Loucy (cell line): ENCODE results near the gene SOD2.

Experiments
- H2AFZ ChIP-seq: fragments of 200-600 bp; sonication (generic); 2 replicates; pipeline ENCODE4 v1.6.0; 2016; ENCODE audit warnings: antibody characterized with exemption, mild to moderate bottlenecking, low read length, moderate library complexity
- H3F3A ChIP-seq: fragments of 200-600 bp; 2 replicates; pipeline ENCODE4 v1.6.0; 2016; ENCODE audit warnings: antibody characterized with exemption, low read depth, mild to moderate bottlenecking
- H3K27me3 ChIP-seq: fragments of 200-600 bp; sonication (generic); 2 replicates; pipeline ENCODE4 v1.6.1; 2014; ENCODE audit warnings: low read length, mild to moderate bottlenecking; ENCODE audit not compliant: insufficient read depth, poor library complexity, severe bottlenecking
- H3K36me3 ChIP-seq: fragments of 200-600 bp; sonication (generic); 2 replicates; pipeline ENCODE4 v1.6.1; 2016; ENCODE audit warnings: low read length; ENCODE audit not compliant: insufficient read depth
- H3K4me1 ChIP-seq: fragments of 200-600 bp; sonication (generic); 2 replicates; pipeline ENCODE4 v1.5.1; 2014; ENCODE audit warnings: low read length, mild to moderate bottlenecking; ENCODE audit not compliant: insufficient read depth, poor library complexity, severe bottlenecking
- H3K4me2 ChIP-seq: fragments of 200-600 bp; sonication (generic); 2 replicates; pipeline ENCODE4 v1.6.0; 2014; ENCODE audit warnings: antibody characterized with exemption, low read length, low read depth, mild to moderate bottlenecking; ENCODE audit not compliant: poor library complexity, severe bottlenecking
- H3K4me3 ChIP-seq: fragments of 200-600 bp; sonication (generic); 2 replicates; pipeline ENCODE4 v1.5.1; 2014; ENCODE audit warnings: low read length, mild to moderate bottlenecking, mixed read lengths; ENCODE audit not compliant: poor library complexity, severe bottlenecking
- H3K79me2 ChIP-seq: fragments of 200-600 bp; sonication (generic); 2 replicates; pipeline ENCODE4 v1.6.1; 2014; ENCODE audit warnings: low read length; ENCODE audit not compliant: insufficient read depth
- H3K9ac ChIP-seq: fragments of 200-600 bp; sonication (generic); 2 replicates; pipeline ENCODE4 v1.6.0; 2014; ENCODE audit warnings: mild to moderate bottlenecking, low read depth, low read length, moderate library complexity; ENCODE audit not compliant: poor library complexity, severe bottlenecking
- H3K9me2 ChIP-seq: fragments of 200-600 bp; sonication (generic); replicated peaks from 2 replicates; pipeline ENCODE4 v1.6.1; 2016; ENCODE audit warnings: low read depth, low read length, mixed read lengths
- H3K9me3 ChIP-seq: fragments of 200-600 bp; sonication (generic); 2 replicates; pipeline ENCODE4 v1.6.1; 2014; ENCODE audit warnings: mild to moderate bottlenecking, antibody characterized with exemption, low read length, low read depth; ENCODE audit not compliant: insufficient read depth
- H4K20me1 ChIP-seq: fragments of 200-600 bp; sonication (generic); 2 replicates; pipeline ENCODE4 v1.6.0; 2014; ENCODE audit warnings: antibody characterized with exemption, low read length, mild to moderate bottlenecking; ENCODE audit not compliant: insufficient read depth, poor library complexity, severe bottlenecking
- EZH2phosphoT487 ChIP-seq: fragments of 200-600 bp; IDR thresholded peaks from 2 replicates; pipeline ENCODE4 v1.6.1; 2018; ENCODE audit warnings: antibody characterized with exemption, mild to moderate bottlenecking, moderate library complexity, borderline replicate concordance
- TF ChIP-seq, protein P1 (sequence below): fragments of 200-600 bp; sonication (generic); conservative IDR thresholded peaks from 2 replicates; pipeline ENCODE4 v1.5.1; 2014; ENCODE audit warnings: mild to moderate bottlenecking, antibody characterized with exemption, low read length

SOD2 gene

DNA sequence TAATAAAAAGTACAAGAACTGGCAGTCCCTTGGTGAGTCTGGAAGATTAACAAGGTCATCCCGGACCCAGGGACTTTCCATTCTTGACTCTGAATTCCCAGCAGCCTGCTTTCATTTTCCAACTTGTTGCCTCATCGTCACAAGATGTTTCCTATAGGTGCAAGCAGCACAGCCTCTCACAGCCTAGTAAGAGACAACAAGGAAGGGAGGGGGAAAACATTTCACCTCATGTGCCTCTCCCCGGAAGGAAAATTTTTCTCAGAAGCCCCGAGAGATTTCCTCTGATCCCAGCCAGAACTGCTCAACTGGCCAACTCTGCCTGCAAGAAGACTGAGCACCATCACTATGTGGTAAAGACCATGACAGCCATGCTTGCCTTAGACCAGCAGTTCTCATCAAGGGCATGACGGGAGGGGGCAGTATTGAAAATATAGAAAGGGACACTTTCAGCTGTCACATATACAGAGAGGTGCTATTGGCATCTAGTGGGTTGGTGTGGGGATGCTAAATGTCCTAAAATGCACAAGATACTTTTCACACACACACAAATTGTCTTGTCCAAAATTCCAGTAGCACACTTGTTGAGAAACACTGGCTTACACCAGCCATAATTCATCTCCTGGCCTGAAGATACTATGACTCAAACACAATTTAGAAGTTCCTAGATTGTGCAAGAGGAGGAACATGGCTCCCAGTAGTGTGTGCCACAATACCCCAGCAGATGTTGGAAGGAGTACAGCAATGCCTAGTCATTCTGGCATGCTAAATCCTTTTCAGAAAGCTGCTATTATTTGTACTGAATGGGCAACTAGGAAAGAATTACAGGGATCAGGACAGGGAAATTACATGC is 23.4 kb upstream of the SOD2 start:
- Histone ChIP-seq H3K4me2 (no peak overlapping the region), H3F3A (no peaks in the 10 kb centered on the region), H3K9me2 (no peaks in the 10 kb centered on the region), H3K36me3 (no peaks in the 10 kb centered on the region), H3K79me2 (no peaks in the 10 kb centered on the region), H3K27me3 (no peaks in the 10 kb centered on the region), H2AFZ (no peak overlapping the region), H3K9me3 (no peaks in the 10 kb centered on the region), H3K9ac (no peak overlapping the region), H4K20me1 (no peaks in the 10 kb centered on the region), H3K4me1 (peaks cover 5% of the 10 kb centered on the region), H3K4me3 (no peak overlapping the region)
- TF ChIP-seq, protein P1, sequence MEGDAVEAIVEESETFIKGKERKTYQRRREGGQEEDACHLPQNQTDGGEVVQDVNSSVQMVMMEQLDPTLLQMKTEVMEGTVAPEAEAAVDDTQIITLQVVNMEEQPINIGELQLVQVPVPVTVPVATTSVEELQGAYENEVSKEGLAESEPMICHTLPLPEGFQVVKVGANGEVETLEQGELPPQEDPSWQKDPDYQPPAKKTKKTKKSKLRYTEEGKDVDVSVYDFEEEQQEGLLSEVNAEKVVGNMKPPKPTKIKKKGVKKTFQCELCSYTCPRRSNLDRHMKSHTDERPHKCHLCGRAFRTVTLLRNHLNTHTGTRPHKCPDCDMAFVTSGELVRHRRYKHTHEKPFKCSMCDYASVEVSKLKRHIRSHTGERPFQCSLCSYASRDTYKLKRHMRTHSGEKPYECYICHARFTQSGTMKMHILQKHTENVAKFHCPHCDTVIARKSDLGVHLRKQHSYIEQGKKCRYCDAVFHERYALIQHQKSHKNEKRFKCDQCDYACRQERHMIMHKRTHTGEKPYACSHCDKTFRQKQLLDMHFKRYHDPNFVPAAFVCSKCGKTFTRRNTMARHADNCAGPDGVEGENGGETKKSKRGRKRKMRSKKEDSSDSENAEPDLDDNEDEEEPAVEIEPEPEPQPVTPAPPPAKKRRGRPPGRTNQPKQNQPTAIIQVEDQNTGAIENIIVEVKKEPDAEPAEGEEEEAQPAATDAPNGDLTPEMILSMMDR = no peak
- TF ChIP-seq EZH2phosphoT487 = no peak

DNA sequence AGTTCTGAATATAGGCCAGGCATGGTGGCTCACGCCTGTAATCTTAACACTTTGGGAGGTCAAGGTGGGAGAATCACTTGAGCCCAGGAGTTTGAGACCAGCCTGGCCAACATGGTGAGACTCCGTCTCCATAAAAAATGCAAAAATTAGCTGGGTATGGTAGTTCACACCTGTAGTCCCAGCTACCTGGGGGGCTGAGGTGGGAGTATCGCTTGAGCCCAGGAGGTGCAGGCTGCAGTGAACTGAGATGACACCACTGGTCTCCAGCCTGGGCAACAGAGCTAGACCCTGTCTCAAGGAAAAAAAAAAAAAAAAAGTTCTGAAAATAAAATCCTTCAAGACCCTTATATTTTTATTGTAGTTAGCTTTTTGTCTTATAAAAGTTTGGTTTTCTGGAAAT is 22.6 kb upstream of the SOD2 start:
- no peaks in the 10 kb centered on the region for H3F3A ChIP-seq
- H3K36me3 ChIP-seq = no peaks in the 10 kb centered on the region
- no peak overlapping the region for H3K4me2 ChIP-seq
- H2AFZ ChIP-seq = no peak overlapping the region
- no peaks in the 10 kb centered on the region for H3K9me2 ChIP-seq
- H3K9me3 ChIP-seq = no peaks in the 10 kb centered on the region
- TF ChIP-seq, protein P1 = no peak
- no peak for TF ChIP-seq EZH2phosphoT487
- peaks cover 5% of the 10 kb centered on the region for H3K4me1 ChIP-seq
- no peaks in the 10 kb centered on the region for H4K20me1 ChIP-seq
- no peak overlapping the region for H3K9ac ChIP-seq
- no peaks in the 10 kb centered on the region for H3K79me2 ChIP-seq
- H3K27me3 ChIP-seq = no peaks in the 10 kb centered on the region
- H3K4me3 ChIP-seq = no peak overlapping the region

- Histone ChIP-seq H3K79me2 (no peaks in the 10 kb centered on the region), H3K4me3 (no peak overlapping the region), H3K4me2 (no peak overlapping the region), H3K9ac (no peak overlapping the region), H4K20me1 (no peaks in the 10 kb centered on the region), H3K27me3 (no peaks in the 10 kb centered on the region), H3K4me1 (peaks cover 5% of the 10 kb centered on the region), H3F3A (no peaks in the 10 kb centered on the region), H3K36me3 (no peaks in the 10 kb centered on the region), H3K9me2 (no peaks in the 10 kb centered on the region), H3K9me3 (no peaks in the 10 kb centered on the region), H2AFZ (no peak overlapping the region)
- TF ChIP-seq, protein P1 = no peak
- no peak for TF ChIP-seq EZH2phosphoT487
Measured at GRCh38 chr6:159715166-159715565, 22.1 kb upstream of the SOD2 start.
